ENCODE measurements around the gene MICU1.

DNA sequence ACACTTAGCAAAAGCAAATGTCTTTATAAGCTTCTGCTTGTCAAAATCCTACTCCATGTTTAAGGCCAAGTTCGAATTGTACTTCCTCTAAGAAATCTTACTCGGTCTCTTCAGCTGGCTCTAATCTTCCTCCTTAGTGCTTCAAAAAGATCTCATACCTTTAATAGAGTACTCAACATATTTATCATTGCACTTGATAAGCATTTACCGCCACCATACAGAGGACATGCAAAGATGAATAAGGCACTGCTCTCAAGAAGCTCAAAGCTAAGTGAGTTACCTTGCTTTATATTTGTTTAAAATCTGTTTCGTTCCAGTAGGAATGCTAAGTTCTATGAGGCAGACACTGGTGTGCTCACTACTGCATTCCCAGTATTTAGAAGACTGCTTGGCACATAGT, 209.2 kb downstream of the MICU1 start:
- no peak for TF ChIP-seq ZNF8 (CRISPR knock-in tag; IDR thresholded peaks at IDR 0.05)
- no peak for TF ChIP-seq ARNTL (CRISPR knock-in tag; IDR thresholded peaks at IDR 0.05; ENCODE audit: borderline replicate concordance, low read depth)
- TF ChIP-seq ZFP3 (CRISPR knock-in tag; IDR thresholded peaks at IDR 0.05), result no peak
- TF ChIP-seq, protein P1, sequence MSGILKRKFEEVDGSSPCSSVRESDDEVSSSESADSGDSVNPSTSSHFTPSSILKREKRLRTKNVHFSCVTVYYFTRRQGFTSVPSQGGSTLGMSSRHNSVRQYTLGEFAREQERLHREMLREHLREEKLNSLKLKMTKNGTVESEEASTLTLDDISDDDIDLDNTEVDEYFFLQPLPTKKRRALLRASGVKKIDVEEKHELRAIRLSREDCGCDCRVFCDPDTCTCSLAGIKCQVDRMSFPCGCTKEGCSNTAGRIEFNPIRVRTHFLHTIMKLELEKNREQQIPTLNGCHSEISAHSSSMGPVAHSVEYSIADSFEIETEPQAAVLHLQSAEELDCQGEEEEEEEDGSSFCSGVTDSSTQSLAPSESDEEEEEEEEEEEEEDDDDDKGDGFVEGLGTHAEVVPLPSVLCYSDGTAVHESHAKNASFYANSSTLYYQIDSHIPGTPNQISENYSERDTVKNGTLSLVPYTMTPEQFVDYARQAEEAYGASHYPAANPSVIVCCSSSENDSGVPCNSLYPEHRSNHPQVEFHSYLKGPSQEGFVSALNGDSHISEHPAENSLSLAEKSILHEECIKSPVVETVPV (CRISPR knock-in tag; IDR thresholded peaks at IDR 0.05), result no peak
